ENCODE results near the gene CNTRL. TPM values are rescaled to one million over a fixed set of nuclear protein-coding genes. Genes with fewer than 3 reads are reported as not detected.

Gene CNTRL
- total and polyA plus RNA-seq, 8 donors, result 4.4 to 27.4 (median 11.2) TPM

DNA sequence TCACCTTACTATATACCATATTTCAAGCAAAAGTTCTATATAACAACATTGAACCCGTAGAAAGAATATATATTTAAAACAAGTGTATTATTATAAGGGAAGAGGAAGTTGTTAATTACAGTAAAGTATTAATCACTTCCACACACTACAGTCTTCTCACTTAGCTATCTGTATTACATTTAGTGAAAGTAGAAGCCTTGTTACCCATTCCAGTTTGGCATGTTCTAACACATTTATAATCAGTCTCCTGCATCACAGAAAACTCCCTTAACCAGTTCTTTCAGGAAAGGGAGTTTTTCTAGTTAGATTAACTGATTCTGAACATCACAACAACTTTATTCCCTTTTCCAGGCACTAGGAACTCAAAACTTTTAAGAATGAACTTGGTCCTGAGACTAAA, 120.0 kb downstream of the CNTRL start:
- 3 to 10% (median 9%) methylated on average over 1 of the region's 1 CpG for WGBS, 5 donors
- no peaks in the 10 kb centered on the region for H3K36me3 ChIP-seq
- no peaks in the 10 kb centered on the region for H3K9me3 ChIP-seq
- H3K27ac ChIP-seq, result no peak overlapping the region
- intact Hi-C loops (cut with DNase I; ENCODE audit: low total_unique reads), result no loop called here
- TF ChIP-seq POLR2A (IDR thresholded peaks at IDR 0.05) (no peak), EP300 (IDR thresholded peaks at IDR 0.05) (no peak), POLR2AphosphoS5 (IDR thresholded peaks at IDR 0.05) (no peak)
- TF ChIP-seq, protein P1, sequence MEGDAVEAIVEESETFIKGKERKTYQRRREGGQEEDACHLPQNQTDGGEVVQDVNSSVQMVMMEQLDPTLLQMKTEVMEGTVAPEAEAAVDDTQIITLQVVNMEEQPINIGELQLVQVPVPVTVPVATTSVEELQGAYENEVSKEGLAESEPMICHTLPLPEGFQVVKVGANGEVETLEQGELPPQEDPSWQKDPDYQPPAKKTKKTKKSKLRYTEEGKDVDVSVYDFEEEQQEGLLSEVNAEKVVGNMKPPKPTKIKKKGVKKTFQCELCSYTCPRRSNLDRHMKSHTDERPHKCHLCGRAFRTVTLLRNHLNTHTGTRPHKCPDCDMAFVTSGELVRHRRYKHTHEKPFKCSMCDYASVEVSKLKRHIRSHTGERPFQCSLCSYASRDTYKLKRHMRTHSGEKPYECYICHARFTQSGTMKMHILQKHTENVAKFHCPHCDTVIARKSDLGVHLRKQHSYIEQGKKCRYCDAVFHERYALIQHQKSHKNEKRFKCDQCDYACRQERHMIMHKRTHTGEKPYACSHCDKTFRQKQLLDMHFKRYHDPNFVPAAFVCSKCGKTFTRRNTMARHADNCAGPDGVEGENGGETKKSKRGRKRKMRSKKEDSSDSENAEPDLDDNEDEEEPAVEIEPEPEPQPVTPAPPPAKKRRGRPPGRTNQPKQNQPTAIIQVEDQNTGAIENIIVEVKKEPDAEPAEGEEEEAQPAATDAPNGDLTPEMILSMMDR (IDR thresholded peaks at IDR 0.05), result no peak
- no peaks in the 10 kb centered on the region for H3K27me3 ChIP-seq
- DNase-seq, result peak in 1 of 2 donors; percentile 25
- no peak overlapping the region for H3K4me3 ChIP-seq
- peaks cover 54 to 100% (median 76%) of the 10 kb centered on the region in 4 donors for H3K4me1 ChIP-seq

DNA sequence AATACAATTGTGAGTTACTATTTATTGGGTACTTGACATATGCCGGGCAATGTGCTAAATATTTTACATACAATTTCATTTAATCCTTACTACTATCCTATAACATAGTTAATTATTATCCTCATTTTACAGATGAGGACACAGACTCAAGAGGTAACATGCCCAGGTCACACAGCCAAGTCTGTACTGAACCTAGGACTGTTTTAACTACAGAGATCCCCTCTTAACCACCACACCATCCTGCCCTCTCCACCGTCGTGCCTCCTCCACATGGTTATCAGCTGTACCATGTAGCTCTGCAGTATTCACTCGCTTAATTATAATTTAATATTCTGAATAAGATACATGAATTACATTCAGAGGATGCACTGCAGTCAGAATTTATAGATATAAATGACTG, 121.6 kb downstream of the CNTRL start:
- no peaks in the 10 kb centered on the region for H3K27me3 ChIP-seq
- WGBS, 5 donors, result 37 to 55% (median 44%) methylated on average over 4 of the region's 4 CpGs
- H3K4me1 ChIP-seq, result peaks cover 58 to 94% (median 80%) of the 10 kb centered on the region in 4 donors
- no peaks in the 10 kb centered on the region for H3K9me3 ChIP-seq
- no peak for DNase-seq
- H3K4me3 ChIP-seq, result no peak overlapping the region
- intact Hi-C loops (cut with DNase I; ENCODE audit: low total_unique reads), result no loop called here
- H3K27ac ChIP-seq, result no peak overlapping the region
- TF ChIP-seq, protein P1 (IDR thresholded peaks at IDR 0.05), result no peak
- TF ChIP-seq POLR2A (IDR thresholded peaks at IDR 0.05) (no peak), POLR2AphosphoS5 (IDR thresholded peaks at IDR 0.05) (no peak), EP300 (IDR thresholded peaks at IDR 0.05) (no peak)
- no peaks in the 10 kb centered on the region for H3K36me3 ChIP-seq

DNA sequence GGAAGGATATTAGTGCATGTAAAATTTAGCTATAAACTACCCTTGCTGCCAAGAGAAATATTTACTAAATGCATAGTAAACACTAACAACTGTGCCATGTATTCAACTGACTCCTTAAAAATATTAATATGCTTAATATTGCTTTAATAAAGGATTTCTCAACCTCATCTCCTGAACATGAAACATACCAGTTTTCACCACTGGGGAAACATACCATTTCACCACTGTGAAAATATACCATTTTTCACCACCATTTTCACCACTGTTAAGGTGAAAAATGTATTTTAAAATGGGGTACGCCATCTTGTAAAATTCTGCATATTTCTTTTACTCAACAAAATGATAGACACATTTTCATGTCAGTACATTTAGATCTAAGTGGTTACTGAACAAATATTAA, 122.4 kb downstream of the CNTRL start:
- Histone ChIP-seq H3K4me1 (peaks cover 59 to 88% (median 76%) of the 10 kb centered on the region in 4 donors), H3K27me3 (no peaks in the 10 kb centered on the region), H3K36me3 (no peaks in the 10 kb centered on the region), H3K4me3 (no peak overlapping the region), H3K27ac (no peak overlapping the region), H3K9me3 (no peaks in the 10 kb centered on the region)
- no peak for DNase-seq
- 82 to 96% (median 89%) methylated on average over 1 of the region's 1 CpG for WGBS, 5 donors
- intact Hi-C loops (cut with DNase I; ENCODE audit: low total_unique reads), result no loop called here
- TF ChIP-seq POLR2A (IDR thresholded peaks at IDR 0.05), result no peak
- no peak for TF ChIP-seq EP300 (IDR thresholded peaks at IDR 0.05)
- TF ChIP-seq, protein P1 (IDR thresholded peaks at IDR 0.05), result no peak
- no peak for TF ChIP-seq POLR2AphosphoS5 (IDR thresholded peaks at IDR 0.05)

DNA sequence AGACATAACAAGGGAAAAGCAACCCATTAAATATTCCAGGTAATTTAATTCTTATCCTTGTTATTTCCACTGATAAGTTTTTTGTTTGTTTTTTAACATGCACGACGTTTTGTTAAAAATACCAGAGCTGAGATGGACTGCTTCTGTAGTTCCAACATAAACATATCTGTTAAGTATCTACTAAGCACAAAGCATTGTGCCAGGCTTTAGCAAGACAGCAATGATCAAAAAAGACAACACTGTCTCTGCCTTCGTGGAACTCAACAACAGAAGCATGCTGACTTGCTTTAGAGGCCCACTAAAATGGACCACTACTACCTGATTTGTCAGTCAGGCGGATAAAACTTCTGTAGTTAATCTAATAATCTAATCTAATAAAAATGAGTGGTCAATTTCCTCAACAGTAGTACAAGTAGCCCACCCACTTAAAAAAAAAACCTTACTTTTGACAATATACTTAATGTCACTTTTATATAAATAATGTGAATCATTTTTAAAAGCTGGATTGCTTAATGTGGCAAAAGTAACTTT, 123.8 kb downstream of the CNTRL start:
- intact Hi-C loops (cut with DNase I; ENCODE audit: low total_unique reads), result no loop called here
- H3K36me3 ChIP-seq, result no peaks in the 10 kb centered on the region
- 15 to 26% (median 18%) methylated on average over 4 of the region's 4 CpGs for WGBS, 5 donors
- H3K27ac ChIP-seq, result no peak overlapping the region
- H3K4me3 ChIP-seq, result peak overlapping the region in 2 of 4 donors; percentile 97 to 99
- no peak for TF ChIP-seq EP300 (IDR thresholded peaks at IDR 0.05)
- no peak for TF ChIP-seq POLR2A (IDR thresholded peaks at IDR 0.05)
- TF ChIP-seq, protein P1 (IDR thresholded peaks at IDR 0.05), result no peak
- no peak for TF ChIP-seq POLR2AphosphoS5 (IDR thresholded peaks at IDR 0.05)
- H3K9me3 ChIP-seq, result no peaks in the 10 kb centered on the region
- no peaks in the 10 kb centered on the region for H3K27me3 ChIP-seq
- peaks cover 59 to 78% (median 72%) of the 10 kb centered on the region in 4 donors for H3K4me1 ChIP-seq
- DNase-seq, result no peak

Measured in stomach (tissue), 9 donors.